Measurements from ENCODE around the gene CHRNE. TPM values are rescaled to one million over a fixed set of nuclear protein-coding genes. Genes with fewer than 3 reads are reported as not detected.

Gene CHRNE
- total RNA-seq, 4 donors from 2014 or later, result 0.50 to 3.6 (median 1.5) TPM

GRCh38 chr17:4901648-4902344, 1.1 kb downstream of the CHRNE start:
- ATAC-seq (ENCODE audit: low FRiP score), result no peak
- no peak for DNase-seq (ENCODE audit: low spot score)
- TF ChIP-seq CTCF (IDR thresholded peaks at IDR 0.05), result no peak

DNA sequence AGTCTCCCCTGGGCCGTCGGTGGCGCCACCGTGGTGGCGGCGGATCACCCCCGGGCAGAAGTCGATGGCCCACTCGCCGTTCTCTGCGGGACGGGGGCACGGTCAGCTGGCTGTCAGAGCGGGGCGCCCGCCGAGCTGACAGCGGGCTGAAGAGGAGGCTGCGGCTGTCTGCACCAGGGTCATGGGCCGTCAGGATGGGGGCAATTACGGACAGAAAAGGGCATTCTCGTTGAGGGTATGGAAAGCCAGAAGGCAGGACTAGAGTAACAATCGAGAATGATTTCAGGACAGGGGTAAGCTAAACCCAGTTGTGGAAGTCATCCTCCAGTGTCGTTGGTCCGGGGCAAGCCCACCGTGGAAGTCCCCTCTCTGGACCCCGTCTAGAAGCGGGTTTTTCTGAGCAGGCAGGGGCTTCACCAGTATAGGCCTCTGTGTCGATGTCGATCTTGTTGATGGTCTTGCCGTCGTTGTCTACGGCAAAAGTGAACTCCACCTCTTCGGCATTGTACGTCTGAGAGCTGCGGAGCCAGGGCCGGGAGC, 1.7 kb downstream of the CHRNE start:
- DNase-seq (ENCODE audit: low spot score) (no peak), ATAC-seq (ENCODE audit: low FRiP score) (no peak)
- no peak for TF ChIP-seq CTCF (IDR thresholded peaks at IDR 0.05)

DNA sequence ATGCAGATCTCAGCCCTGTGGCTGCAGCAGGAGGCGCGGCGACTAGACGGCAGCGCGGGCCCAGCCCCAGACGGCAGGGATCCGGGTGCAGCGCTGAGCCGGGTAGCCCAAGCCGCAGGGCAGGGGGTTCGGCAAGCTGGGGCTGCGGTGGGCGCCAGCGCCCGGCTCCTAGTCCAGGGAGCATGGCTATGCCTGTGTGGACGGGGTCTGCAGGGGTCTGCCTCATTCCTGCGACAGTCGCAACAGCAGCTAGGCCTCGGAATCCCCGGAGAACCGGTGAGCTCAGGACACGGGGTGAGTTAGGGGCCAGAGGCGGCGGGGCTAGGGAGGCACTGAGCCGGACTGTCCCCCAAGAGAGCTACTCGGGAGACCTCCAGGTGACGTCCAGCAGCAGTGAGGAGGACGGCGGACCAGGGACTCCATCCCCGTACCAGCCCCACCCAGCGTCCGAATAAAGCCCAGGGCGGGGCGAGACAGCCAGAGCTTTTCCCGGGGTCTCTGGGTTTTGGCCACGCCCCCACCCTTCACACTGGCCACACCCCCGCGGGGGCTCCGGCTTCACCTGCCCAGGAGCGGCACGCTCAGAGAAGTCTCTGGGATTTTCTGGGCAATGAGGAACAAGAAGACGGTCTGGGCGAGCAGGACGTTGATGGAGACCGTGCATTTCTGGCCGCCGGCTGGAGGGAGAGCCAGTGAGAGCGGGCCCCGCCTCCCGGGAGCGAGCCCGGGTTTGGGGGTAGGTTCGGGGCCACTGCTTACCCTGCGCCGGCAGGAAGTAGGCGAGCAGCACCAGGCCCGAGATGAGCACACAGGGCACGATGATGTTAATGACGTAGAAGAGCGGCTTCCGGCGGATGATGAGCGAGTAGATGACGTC, 2.4 kb downstream of the CHRNE start:
- DNase-seq (ENCODE audit: low spot score) (no peak), ATAC-seq (ENCODE audit: low FRiP score) (no peak)
- no peak for TF ChIP-seq CTCF (IDR thresholded peaks at IDR 0.05)

- DNase-seq (ENCODE audit: low spot score) (peak; percentile 81), ATAC-seq (ENCODE audit: low FRiP score) (peak; percentile 82)
- TF ChIP-seq CTCF (IDR thresholded peaks at IDR 0.05), result no peak
These were observed 3.3 kb downstream of the CHRNE start, which contains the start of gene C17orf107 for GRCh38 chr17:4899341-4900230. TSS of gene C17orf107 (plus strand) at chr17:4899536. CDS start at chr17:4899763, 227 bp downstream.

DNA sequence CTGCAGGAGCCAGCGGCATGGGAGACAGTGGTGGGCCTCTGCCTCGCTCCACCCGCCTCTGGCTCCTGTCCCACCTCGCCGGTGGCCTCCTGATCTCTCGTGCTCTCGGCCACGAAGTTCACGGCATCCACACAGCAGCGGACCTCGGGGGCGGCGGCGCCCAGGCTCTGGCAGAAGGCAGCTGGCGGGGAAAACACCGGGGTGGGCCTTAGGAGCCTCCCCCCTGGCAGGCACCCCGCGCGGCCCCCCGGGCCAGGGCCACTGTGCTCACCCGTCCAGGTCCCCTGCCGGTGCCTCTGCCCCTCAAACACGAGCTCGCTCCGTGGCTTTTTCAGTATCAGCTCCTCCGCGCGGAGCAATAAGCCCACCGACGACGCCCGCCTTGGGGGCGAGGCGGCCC, 4.0 kb downstream of the CHRNE start:
- ATAC-seq (ENCODE audit: low FRiP score), result peak; percentile 2
- DNase-seq (ENCODE audit: low spot score), result no peak
- TF ChIP-seq CTCF (IDR thresholded peaks at IDR 0.05), result no peak

- DNase-seq (ENCODE audit: low spot score) (no peak), ATAC-seq (ENCODE audit: low FRiP score) (no peak)
- no peak for TF ChIP-seq CTCF (IDR thresholded peaks at IDR 0.05)
These were observed 4.5 kb downstream of the CHRNE start for GRCh38 chr17:4898351-4898750.

Data from omental fat pad (tissue), 4 donors.